NCI-H2029 treated with DMSO at 0.1 percent for 48 hours (cell line): ENCODE data around the gene XRCC2.

ENCODE experiments used
- DNase-seq: peaks from one replicate; lab custom pipeline; 2025; lab: John Stamatoyannopoulos, UW

The XRCC2 gene

DNA sequence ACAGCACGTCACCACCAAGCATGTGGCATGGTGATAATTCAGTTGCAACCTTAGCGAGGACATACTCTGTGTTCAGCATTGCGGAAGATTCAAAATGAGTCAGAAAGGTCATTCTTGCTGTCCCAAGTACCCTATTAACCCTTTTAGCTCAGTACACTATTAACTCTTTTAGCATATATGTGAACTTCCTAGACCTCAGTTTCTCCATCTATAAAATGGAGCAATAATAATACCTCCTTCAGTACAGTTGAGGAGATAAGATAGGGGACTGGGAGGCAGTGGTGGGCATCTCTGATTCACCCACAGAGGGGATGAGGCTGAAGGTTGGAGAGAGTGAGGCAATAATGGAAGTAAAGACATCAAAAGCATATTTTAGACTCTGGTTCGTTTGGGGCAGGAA lies 67.3 kb downstream of the XRCC2 start:
- no peak for DNase-seq

DNA sequence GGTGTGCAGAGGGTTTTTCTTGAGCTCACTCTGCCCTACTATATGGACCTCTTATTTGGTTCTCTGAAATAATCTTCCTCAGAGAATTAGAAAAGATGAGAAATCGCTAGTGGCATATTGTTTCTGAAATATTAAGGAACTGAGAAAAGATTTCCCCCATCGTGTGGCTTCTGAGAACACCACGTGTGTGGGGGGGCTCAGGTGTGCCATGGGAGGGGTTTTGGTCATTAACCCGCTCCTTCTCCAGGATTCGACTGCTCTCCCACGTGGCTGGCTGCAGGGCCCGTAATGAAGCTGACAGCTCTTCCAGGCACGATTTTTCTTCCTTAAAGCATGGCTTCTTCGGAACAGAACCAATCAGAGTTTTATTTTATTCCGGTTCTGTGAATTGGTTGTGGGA lies 67.7 kb downstream of the XRCC2 start:
- no peak for DNase-seq

DNA sequence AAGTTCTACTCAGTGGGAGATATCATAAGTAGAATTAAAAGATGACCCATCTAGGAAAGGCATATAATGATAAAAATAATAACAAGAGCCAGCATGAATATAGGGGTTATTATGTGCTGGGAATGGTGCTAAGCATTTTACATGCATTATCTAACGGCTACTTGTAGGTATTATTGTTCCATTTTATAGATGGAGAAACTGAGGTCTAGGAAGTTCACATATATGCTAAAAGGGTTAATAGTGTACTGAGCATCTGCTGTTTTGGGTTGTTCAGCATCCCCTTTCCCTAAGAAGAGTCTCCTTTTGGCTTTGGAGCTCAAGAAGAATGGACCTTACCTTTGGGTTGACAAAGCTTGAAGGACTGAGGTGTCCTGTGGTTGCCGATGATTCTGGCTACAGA lies 68.9 kb downstream of the XRCC2 start:
- DNase-seq, result no peak

DNA sequence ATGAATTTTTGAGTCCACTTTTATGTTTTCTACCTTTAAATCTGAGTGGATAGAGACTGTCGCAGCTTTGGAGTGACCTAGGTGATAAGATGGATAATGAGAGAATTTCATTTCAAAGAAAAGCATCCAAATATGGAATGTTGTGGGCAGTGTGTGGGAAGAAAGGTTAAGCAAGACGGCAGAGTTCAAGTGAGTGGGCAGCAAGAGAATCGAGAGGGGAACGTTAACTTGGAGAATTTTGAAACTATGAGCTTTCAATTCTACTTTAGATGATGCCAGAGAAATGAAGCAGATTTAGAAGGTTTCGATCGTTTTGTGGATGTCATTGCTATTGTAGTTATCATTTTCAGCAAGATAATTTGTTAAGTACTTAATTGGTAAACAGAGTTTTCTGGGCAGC lies 73.0 kb downstream of the XRCC2 start:
- DNase-seq, result no peak

DNA sequence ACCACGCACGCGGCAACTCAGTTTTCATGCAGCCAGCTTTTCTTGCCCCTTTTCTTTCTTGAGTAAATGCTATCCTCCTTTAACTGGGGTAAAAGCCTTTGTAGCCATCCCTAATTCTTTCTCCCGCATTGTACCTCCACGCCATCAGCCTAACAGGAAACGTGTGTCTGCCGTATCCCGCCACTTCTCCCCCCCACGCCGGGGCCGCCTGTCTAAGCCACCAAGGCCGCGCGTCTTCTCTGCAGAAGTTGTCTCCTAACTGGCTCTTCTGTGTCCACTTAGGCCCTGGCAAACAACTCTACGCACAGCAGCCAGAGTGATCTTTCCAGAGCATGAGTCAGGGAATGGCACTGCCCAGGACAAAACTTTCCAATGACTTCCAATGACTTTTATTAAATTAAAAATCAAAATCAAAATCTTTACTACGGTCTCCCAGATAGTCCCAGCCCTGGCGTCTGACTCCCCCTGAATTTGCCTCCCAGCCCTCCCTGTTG lies 74.6 kb downstream of the XRCC2 start:
- DNase-seq, result no peak

DNA sequence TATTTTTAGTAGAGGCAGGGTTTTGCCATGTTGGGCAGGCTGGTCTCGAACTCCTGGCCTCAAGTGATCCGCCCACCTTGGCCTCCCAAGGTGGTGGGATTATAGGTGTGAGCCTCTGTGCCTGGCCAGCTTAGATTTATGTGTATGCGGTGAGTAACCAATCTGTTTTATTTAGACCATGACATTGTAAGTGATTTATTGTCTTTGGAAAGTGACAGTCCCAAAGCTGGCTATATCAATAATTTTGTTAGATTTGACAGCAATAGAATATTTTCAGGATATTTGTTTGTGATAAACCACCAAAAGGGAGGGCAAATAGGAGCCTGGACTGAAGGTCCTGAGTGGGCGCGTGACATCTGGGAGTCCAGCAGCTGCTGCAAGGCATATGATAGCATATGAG lies 75.7 kb downstream of the XRCC2 start:
- DNase-seq, result no peak

DNA sequence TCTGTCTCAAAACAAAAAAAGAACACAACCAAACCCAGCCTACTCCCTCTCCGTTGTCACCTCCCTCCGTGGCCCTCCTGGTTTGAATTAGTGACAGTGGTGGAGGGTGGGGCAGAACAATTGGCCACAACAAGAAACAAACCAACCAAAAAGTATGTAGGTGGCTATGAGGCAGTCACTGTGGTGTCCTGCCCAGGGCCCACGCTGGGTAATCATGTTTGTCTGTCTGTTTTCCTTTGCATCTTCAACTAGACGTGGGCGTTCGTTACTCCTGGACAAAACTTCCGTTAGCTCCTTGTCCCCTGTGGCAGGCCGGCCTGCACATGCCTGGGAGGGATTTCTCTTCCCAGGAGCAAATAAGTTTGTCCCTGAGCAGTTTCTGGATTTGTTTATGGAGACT lies 78.4 kb downstream of the XRCC2 start:
- DNase-seq, result no peak

DNA sequence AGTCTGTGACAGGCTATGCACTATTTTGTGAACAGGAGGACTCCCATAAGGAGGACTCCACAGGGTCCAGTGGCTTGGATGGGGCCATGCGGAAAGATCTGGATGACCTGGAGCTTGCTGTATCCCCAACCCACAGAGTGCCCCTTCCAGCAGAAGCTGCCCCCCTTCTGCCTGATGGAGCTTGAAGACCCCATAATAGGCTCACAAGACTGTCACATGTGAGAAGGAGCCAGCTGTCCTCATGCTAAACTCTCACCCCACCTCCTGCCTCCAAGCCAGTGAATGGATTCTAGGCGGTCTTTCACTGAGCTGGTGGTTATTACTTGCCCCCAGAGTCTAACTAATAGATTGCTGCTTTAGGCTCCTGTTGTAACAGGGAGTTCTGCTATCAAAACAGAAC lies 79.1 kb downstream of the XRCC2 start:
- no peak for DNase-seq
